Caco-2 (cell line): ENCODE measurements around the gene UBA1. TPM values are rescaled to one million over a fixed set of nuclear protein-coding genes. Genes with fewer than 3 reads are reported as not detected.

ENCODE experiments used
- total RNA-seq: library from RNA; stranded (reverse); gene quantifications from 2 replicates; pipeline ENCODE4 v1.2.3, GENCODE V29; 2022

The UBA1 gene
- total RNA-seq, 1 experiment from 2014 or later = 156 TPM

Other genes starting within 250 kb of the UBA1 start
- gene RGN, start 115.4 kb upstream of the UBA1 start, total RNA-seq = 32.9 and 36.2 TPM in 2 replicates
- gene NDUFB11, start 49.1 kb upstream of the UBA1 start, total RNA-seq = 120 and 129 TPM in 2 replicates
- 41.0 and 41.2 TPM in 2 replicates for gene RBM10, start 48.6 kb upstream of the UBA1 start, total RNA-seq
- gene CDK16, start 24.9 kb downstream of the UBA1 start, total RNA-seq = 117 and 129 TPM in 2 replicates
- 57.5 and 61.2 TPM in 2 replicates for gene USP11, start 39.2 kb downstream of the UBA1 start, total RNA-seq
- not detected in 2 replicates for gene ZNF157, start 176.7 kb downstream of the UBA1 start, total RNA-seq